Central memory CD4-positive, alpha-beta T cell (primary cell): ENCODE data around the gene GRAMD1B.

Experiments
- DNase-seq: peaks from one replicate; pipeline ENCODE4 v3.0.0; 2022

Gene GRAMD1B

DNA sequence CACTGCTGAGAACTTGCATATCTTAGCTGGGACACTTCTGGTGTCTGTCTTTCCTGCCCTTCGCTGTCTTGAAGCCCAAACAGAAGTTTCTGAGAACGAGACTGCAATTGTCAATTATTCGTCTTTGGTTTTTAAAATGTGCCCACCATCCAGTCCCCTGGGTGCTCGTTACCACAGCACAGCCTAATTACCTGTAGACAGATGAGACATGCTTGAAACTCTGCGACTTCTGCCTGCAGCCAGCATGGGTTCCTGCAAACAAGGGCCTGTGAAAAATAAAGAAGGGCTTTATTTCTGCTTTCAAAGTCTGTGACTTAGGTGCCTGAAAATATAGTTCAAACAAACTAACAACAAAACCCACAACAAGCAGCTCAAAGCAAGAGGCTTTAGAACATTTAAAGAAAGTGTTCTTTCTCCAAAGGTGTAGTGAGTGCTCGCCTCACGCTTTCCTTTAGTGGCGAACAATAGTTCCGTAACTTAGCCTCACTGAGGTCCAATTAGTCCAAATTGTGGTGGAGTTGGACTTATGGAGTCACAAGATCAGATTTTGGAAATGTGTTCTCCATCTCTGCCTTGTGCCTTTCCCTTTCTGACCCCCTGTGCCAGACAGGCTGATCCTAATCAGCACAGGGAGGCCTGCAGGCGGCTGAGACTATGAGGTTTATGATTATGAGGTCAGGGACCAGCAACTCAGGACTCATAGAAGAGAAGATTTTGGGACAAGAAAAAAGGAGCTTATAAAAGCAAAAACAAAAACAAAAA is 20.4 kb upstream of the GRAMD1B start:
- no peak for DNase-seq

DNA sequence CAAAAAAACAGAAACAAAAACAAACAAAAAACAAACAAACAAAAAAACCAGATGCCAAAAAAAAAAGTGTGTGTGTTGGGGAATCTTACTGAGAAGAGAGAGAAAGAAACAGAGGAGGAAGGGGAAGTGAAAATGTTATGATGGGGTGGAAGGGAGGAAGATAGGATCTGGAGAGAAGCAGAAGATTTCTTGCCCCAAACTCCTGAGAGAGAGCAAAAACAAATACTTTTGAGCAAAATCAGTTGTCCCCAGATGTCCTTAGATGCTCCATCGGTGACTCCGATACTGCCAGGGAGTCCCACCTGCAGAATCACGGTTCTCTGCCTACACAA is 19.9 kb upstream of the GRAMD1B start:
- no peak for DNase-seq

DNA sequence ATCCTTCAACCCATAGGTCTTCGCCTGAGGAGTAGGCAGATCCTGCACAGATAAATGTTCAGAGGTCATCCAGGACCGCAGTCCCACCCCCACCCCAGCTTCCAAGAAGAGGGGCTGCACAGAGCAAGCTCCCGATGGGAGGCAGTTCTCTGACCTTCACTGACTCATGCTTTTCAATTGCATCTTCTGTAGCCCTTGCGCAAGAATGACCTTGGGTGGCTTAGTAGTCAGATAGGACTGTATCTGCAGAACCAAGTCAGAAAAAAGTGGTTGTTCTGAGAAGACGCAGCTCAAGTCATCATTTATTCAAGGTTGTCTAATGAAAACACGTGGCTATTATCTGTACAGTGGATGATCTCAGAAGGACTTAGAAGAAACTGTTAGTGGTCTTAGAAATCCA is 16.4 kb upstream of the GRAMD1B start:
- DNase-seq, result no peak

- no peak for DNase-seq
These were observed 13.5 kb upstream of the GRAMD1B start for GRCh38 chr11:123416566-123416965.

DNA sequence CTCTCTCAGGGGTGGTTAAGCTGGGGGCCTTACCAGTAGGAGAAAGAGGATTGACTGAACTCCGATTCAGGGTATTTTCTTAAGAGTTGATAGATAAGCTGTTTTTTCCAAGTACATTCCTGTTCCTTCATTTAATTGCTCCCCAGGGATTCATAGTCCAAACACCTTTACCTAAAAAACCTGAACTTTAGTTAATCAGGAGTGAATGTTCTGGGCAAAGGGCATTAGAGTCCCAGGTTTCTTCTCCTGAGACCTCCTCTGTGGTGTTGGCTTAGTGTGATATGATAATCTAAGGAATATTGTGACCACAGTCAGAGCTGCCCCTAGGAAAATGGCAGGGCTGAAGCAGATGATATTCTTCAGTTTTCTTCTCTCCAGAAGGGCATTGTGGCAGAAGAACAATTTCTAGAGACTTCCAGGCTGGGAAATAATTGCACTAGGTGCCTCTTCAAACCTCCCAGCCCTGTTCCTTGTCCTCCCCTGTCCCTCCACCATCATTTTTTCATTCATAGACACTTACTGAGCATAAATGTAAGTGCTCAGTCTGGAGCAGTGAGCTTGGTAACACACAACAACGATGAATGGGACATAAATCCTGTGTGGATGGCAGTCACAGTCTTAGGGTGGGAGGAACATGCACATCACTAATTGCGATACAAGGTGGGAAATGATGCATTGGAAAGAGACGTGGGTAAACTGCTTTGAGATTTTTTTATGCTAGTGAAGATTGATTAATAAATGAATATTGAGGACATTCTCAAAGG is 11.5 kb upstream of the GRAMD1B start:
- DNase-seq, result no peak

DNA sequence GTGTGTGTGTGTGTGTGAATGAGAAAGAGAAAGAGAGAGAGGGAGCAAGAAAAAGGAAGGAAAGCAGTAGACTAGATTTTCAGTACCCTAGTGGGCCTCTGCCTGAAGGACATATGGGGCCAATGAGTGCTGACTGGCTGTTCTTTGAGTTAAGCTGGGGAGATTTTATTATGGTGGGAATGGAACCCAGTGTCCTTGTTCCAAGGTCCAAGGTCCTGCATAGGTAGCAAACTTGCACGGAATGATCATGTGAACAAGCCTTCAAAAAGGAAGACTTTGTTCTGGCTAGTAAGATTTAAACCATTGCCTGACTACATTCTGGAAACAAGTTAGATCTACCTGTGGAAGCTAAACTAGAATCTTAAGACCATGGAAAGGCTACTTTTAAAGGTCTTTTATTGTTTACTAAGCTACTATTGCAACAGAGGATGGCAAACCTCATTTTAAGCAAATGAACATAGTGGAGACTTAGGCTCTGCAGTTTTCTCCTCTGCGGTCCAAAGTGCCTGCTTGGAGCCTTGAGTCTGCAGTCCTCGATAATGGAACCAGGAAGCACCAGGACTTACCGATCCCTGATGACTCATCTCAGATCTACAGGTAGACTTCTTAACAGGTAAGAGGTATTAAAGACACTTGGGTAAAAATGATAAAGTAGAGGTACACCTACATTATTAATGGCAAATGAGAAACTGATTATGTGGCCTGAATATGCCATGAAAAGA is 10.2 kb upstream of the GRAMD1B start:
- no peak for DNase-seq

DNA sequence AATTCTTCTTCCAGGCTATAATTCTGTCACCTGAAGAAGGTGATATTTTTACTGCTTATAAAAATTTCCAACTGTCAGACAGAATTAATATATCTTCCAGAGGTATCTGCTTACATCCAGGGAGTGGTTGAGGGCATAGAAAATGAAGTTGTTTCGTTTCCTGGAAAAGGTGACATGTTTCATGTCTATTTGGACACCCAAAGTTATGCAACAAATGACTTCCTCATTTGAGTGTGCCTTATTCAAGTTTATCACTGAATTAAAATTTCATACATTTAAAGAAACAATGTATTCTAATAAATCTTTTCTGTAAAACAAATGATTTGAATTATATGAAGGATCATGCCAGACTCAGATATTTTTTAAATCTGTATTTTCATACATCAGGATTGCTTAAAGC is 8.5 kb upstream of the GRAMD1B start:
- DNase-seq, result no peak

DNA sequence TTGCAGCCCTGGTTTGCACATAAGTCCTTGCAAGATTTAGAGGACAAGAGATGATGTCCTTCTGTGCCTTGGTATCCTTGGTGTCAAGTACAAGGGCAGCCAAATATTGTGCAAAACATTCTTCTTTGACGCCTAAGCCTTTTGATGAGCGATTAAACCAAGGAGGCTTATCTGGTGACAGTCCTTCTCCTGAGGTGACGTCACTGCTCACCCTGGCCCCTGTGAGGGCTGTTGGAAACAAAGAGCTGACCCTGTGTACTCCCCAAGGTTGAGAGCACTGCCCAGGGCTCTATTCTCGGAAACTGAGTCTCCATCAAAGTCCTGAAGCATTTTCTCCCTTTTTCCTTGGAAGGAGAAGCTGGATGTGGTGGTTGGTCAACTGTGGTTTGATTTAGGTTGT is 4.7 kb upstream of the GRAMD1B start:
- DNase-seq, result no peak

- no peak for DNase-seq
These were observed 3.3 kb upstream of the GRAMD1B start for GRCh38 chr11:123426789-123427188.

GRCh38 chr11:123427405-123427804 is 2.7 kb upstream of the GRAMD1B start:
- no peak for DNase-seq

GRCh38 chr11:123428116-123428715 is 1.9 kb upstream of the GRAMD1B start:
- DNase-seq, result no peak

GRCh38 chr11:123429336-123429735 is 733 bp upstream of the GRAMD1B start:
- DNase-seq, result no peak

DNA sequence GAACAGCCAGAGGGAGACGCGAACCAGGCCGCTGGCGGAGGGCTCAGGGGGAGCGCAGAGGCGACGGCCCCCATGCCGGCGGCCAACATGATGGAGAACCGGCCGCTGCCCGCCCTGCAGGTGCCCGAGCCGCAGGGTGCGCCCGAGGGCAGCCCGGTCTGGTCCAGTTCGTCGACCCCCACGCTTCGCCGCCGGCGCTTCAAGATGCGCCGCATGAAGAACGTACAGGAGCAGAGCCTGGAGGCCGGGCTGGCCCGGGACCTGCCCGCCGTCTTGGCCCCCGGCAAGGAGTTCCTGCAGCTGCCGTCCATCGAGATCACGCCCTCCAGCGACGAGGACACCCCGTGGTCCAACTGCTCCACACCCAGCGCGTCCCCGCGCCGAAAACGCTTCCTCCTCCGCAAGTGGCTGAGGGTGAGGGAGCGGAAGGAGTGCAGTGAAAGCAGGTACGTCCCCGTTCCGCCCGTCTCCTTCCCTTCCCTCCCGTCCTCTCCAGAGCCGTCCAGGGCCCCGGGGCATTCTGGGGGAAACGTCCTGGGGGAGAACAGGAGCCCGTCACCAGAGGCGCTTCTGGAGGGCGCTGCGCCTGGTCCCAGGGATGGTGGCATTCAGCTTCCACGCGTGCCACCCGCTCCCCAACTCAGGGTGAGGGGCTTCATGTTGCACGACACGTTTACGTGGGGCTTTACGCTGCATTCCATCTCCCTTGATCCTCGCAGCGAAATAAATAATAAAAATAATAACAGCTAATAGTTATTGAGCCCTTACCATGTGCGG is 840 bp downstream of the GRAMD1B start:
- peak; percentile 60 for DNase-seq

DNA sequence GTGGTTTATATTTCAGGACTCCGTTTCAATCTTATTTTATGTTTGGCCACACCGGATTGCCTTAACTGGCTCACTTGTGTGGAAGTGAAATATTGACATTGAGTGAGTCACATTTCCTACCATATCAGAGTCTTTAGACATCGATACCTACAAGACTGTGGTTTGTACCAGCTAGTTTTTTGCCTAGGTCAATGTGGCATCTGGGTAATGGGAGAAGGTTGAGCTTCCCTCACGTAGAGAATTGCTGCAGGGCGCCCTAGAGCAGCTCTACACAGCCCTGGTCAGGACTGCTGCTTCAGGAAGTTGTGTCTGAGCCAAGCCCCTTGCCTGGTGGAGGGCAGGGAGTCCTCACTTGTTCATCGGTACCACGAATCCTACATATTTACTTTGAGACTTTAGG is 1.6 kb downstream of the GRAMD1B start:
- no peak for DNase-seq

DNA sequence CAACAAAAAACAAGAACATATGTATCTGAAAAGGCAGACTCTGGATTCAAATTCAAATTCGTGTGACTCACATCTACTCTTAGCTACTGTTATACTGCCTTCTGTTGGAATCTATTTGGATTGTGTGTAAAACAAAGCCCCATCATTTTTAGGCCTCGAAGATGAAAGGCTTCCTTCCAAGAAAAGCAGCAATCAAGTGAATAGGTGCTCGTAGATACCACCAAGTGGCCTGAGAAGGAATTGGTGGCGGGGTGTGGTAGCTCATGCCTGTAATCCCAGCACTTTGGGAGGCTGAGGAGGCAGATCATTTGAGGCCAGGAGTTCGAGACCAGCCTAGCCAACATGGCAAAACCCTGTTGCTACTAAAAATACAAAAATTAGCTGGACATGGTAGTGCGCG is 4.2 kb downstream of the GRAMD1B start:
- DNase-seq, result peak; percentile 21

- no peak for DNase-seq
These were observed 4.8 kb downstream of the GRAMD1B start for GRCh38 chr11:123434911-123435310.

GRCh38 chr11:123437236-123437979 is 7.3 kb downstream of the GRAMD1B start:
- no peak for DNase-seq

GRCh38 chr11:123438131-123438627 is 8.1 kb downstream of the GRAMD1B start:
- DNase-seq, result no peak

DNA sequence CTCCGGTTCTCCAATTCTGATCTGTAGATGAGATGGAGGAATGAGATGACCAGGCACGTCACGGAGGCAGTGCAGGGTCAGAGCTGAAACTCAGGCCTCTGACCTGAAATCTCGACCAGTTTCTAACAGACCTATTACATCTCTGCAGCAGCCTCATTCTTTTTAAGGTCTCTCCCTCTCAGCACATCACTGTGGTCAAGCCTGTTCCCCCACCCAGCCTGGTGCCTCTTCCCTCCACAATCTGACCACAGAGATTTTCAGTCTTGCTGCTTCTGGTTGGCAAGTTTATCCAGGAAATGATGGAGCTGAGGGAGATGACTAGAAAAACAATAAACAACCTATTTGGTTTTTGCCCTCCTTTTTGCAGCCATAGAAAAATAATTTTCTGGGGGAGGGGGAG is 9.5 kb downstream of the GRAMD1B start:
- DNase-seq, result no peak

DNA sequence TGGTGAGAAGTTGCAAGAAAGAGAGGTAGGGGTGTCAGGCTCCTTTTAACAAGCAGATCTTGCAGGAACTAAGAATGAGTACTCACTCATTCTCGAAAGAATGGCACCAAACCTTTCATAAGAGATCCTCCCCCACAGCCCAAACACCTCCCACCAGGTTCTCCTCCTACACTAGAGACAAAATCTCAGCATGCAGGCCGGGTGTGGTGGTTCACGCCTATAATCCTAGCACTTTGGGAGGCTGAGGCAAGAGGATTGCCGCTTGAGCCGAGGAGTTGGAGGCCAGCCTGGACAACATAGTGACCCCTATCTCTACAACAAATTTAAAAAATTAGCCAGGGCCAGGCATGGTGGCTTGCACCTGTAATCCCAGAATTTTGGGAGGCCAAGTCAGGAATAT is 11.1 kb downstream of the GRAMD1B start:
- DNase-seq, result no peak

GRCh38 chr11:123443851-123444623 is 14.0 kb downstream of the GRAMD1B start:
- DNase-seq, result no peak
